OCI-LY7 (cell line): ENCODE results near the gene CDC37L1.

Experiments used
- CTCF ChIP-seq: fragments of 200-600 bp; sonication (generic); conservative IDR thresholded peaks from 2 replicates; pipeline ENCODE4 v1.5.1; 2014; ENCODE audit warnings: mild to moderate bottlenecking, antibody characterized with exemption, low read length, moderate library complexity, mixed read lengths
- EZH2phosphoT487 ChIP-seq: fragments of 200-600 bp; sonication (generic); IDR thresholded peaks from 2 replicates; pipeline ENCODE4 v1.6.1; 2018; ENCODE audit warnings: low read depth, borderline replicate concordance, mild to moderate bottlenecking, mixed run types, antibody characterized with exemption, low read length, moderate library complexity, mixed read lengths

GRCh38 chr9:4630836-4631235, 48.5 kb upstream of the CDC37L1 start:
- TF ChIP-seq CTCF, result no peak
- TF ChIP-seq EZH2phosphoT487, result no peak
